NCI-H1092 treated with DMSO at 0.1 percent for 48 hours (cell line): ENCODE data around the gene ALG11.
A peak's percentile ranks its signal among the peaks of the same experiment; 100 is the strongest.
"Not testable (repeated sequence)": the region's sequence is repeated elsewhere in the genome, so short reads cannot be mapped to it uniquely, and the experiment has no call there.

Source experiments
- DNase-seq: peaks from one replicate; lab custom pipeline; 2025; lab: John Stamatoyannopoulos, UW

Gene ALG11

GRCh38 chr13:52029569-52029968, 17.4 kb downstream of the ALG11 start:
- no peak for DNase-seq

- DNase-seq, result not testable (repeated sequence)
Measured at GRCh38 chr13:52030401-52030800, 18.2 kb downstream of the ALG11 start.

- no peak for DNase-seq
Measured at GRCh38 chr13:52033039-52033438, 20.8 kb downstream of the ALG11 start.

GRCh38 chr13:52034616-52035226, 22.5 kb downstream of the ALG11 start:
- no peak for DNase-seq

- DNase-seq, result no peak
Measured at GRCh38 chr13:52036037-52036436, 23.8 kb downstream of the ALG11 start.

- DNase-seq, result no peak
Measured at GRCh38 chr13:52043675-52044074, 31.5 kb downstream of the ALG11 start.

GRCh38 chr13:52047463-52047862, 35.3 kb downstream of the ALG11 start:
- no peak for DNase-seq

- no peak for DNase-seq
Measured at GRCh38 chr13:52048516-52048915, 36.3 kb downstream of the ALG11 start.

GRCh38 chr13:52051400-52051799, 39.2 kb downstream of the ALG11 start:
- DNase-seq, result no peak

- DNase-seq, result no peak
Measured at GRCh38 chr13:52053460-52053859, 41.3 kb downstream of the ALG11 start.

- DNase-seq, result not testable (repeated sequence)
Measured at GRCh38 chr13:52061064-52061463, 48.9 kb downstream of the ALG11 start.

GRCh38 chr13:52061587-52061986, 49.4 kb downstream of the ALG11 start:
- DNase-seq, result no peak

- DNase-seq, result no peak
Measured at GRCh38 chr13:52067237-52067636, 55.0 kb downstream of the ALG11 start.

GRCh38 chr13:52070929-52071523, 58.8 kb downstream of the ALG11 start:
- DNase-seq, result peak; percentile 2
